B cell (primary cell): ENCODE measurements around the gene NR6A1. TPM values are rescaled to one million over a fixed set of nuclear protein-coding genes. Genes with fewer than 3 reads are reported as not detected.

ENCODE experiments used
- ATAC-seq: fragments of 200-7000 bp; cut with Tn5 transposase; one replicate; pipeline ENCODE4 v1.10.0; 2021; ENCODE audit warnings: low read depth, mild to moderate bottlenecking, moderate number of reproducible peaks, moderate library complexity
- CTCF ChIA-PET: fragments of 350-600 bp; sonication (Branson Sonifier 250); formaldehyde crosslinking; loops from one replicate; lab custom pipeline; 2021; ENCODE audit warnings: antibody characterized with exemption, inconsistent platforms; lab: Charles Lee
- POLR2A ChIA-PET: fragments of 350-600 bp; sonication (Branson Sonifier 250); formaldehyde crosslinking; loops from one replicate; lab custom pipeline; 2021; ENCODE audit warnings: antibody characterized with exemption; lab: Charles Lee
- DNase-seq: peaks from one replicate; pipeline ENCODE4 v3.0.0; 2013
- H2AFZ ChIP-seq: 2 replicates; pipeline ENCODE4 v1.6.1; 2012; ENCODE audit warnings: mild to moderate bottlenecking, low read depth, low read length; ENCODE audit not compliant: insufficient read depth, poor library complexity, severe bottlenecking
- H3K27ac ChIP-seq, 2 donors: 1 replicate in 1 of 2; 2 replicates in 1 of 2; pipeline ENCODE4 v1.5.1; 2012 to 2013; ENCODE audit warnings: low read length in 2 of 2, mild to moderate bottlenecking in 2 of 2, moderate library complexity in 1 of 2
- H3K27me3 ChIP-seq, 4 experiments: fragments of 200-600 bp in 1 of 4; sonication (generic) in 1 of 4; replicated peaks in 1 of 4; 1 replicate in 2 of 4; 2 replicates in 2 of 4; pipeline versions ENCODE4 v1.6.1 to v1.7.0; 2013 to 2016; ENCODE audit warnings: low read length in 3 of 4, mild to moderate bottlenecking in 2 of 4, mixed read lengths in 1 of 4, moderate library complexity in 1 of 4; ENCODE audit not compliant: insufficient read depth in 4 of 4, control insufficient read depth in 3 of 4; ENCODE audit errors: control extremely low read depth in 1 of 4
- H3K36me3 ChIP-seq, 2 experiments: replicated peaks in 1 of 2; 1 replicate in 1 of 2; 2 replicates in 1 of 2; pipeline versions ENCODE4 v1.6.1 to v1.7.1; 2013; ENCODE audit warnings: low read length in 1 of 2; ENCODE audit not compliant: insufficient read depth in 2 of 2, control insufficient read depth in 1 of 2; ENCODE audit errors: control extremely low read depth in 1 of 2, extremely low read depth in 1 of 2
- H3K4me1 ChIP-seq, 2 donors: fragments of 200-600 bp in 1 of 2; sonication (generic) in 1 of 2; 1 replicate in 1 of 2; 2 replicates in 1 of 2; pipeline versions ENCODE4 v1.5.1 to v1.6.1; 2013 to 2017; ENCODE audit warnings: low read length in 2 of 2; ENCODE audit not compliant: control insufficient read depth in 2 of 2, insufficient read depth in 2 of 2
- H3K4me2 ChIP-seq: replicated peaks from 2 replicates; pipeline ENCODE3; 2012; ENCODE audit warnings: mild to moderate bottlenecking, low read depth, low read length; ENCODE audit not compliant: poor library complexity, severe bottlenecking
- H3K4me3 ChIP-seq, 5 experiments: fragments of 200-600 bp in 1 of 5; sonication (generic) in 1 of 5; 1 replicate in 3 of 5; 2 replicates in 2 of 5; pipeline versions ENCODE4 v1.5.1 to v1.7.0; 2011 to 2016; ENCODE audit warnings: low read length in 4 of 5, mild to moderate bottlenecking in 4 of 5, low read depth in 2 of 5, control low read depth in 1 of 5, moderate library complexity in 1 of 5; ENCODE audit not compliant: insufficient read depth in 1 of 5; ENCODE audit errors: control extremely low read depth in 1 of 5, extremely low read depth in 1 of 5
- H3K79me2 ChIP-seq: fragments of 200-600 bp; sonication (generic); one replicate; pipeline ENCODE4 v1.6.0; 2016; ENCODE audit warnings: low read length; ENCODE audit not compliant: control insufficient read depth, insufficient read depth
- H3K9ac ChIP-seq: fragments of 200-600 bp; sonication (generic); 2 replicates; pipeline ENCODE4 v1.6.1; 2017; ENCODE audit warnings: mild to moderate bottlenecking, low read length, moderate library complexity
- H3K9me3 ChIP-seq, 3 donors: one replicate each; pipeline versions ENCODE4 v1.6.1 to v1.7.1; 2013; ENCODE audit warnings: low read length in 2 of 3; ENCODE audit not compliant: control insufficient read depth in 2 of 3, insufficient read depth in 1 of 3; ENCODE audit errors: control extremely low read depth in 1 of 3
- H4K20me1 ChIP-seq: 2 replicates; pipeline ENCODE4 v1.6.0; 2012; ENCODE audit warnings: mild to moderate bottlenecking, low read length; ENCODE audit not compliant: insufficient read depth, control insufficient read depth, poor library complexity, severe bottlenecking
- H3K27ac Mint-ChIP-seq: one replicate; pipeline ENCODE4 v1.8.0; 2021; ENCODE audit warnings: mixed read lengths
- H3K27me3 Mint-ChIP-seq: one replicate; pipeline ENCODE4 v1.8.0; 2021; ENCODE audit warnings: mixed read lengths
- H3K4me1 Mint-ChIP-seq: one replicate; pipeline ENCODE4 v1.8.0; 2021; ENCODE audit warnings: mixed read lengths
- H3K4me3 Mint-ChIP-seq: one replicate; pipeline ENCODE4 v1.8.0; 2021; ENCODE audit warnings: mixed read lengths
- H3K9me3 Mint-ChIP-seq: one replicate; pipeline ENCODE4 v1.8.0; 2022; ENCODE audit warnings: mixed read lengths; ENCODE audit not compliant: insufficient read depth
- EZH2 ChIP-seq: IDR thresholded peaks from 2 replicates; pipeline ENCODE4 v1.6.1; 2012; ENCODE audit warnings: borderline replicate concordance, low read depth, mild to moderate bottlenecking, moderate library complexity, low read length; ENCODE audit not compliant: insufficient read depth, poor library complexity, severe bottlenecking
- WGBS: methylation state at CpG from one replicate; pipeline ENCODE4 v1.1.5; 2013; ENCODE audit warnings: missing lambda C conversion rate; ENCODE audit not compliant: insufficient coverage; 5-methylcytosine and 5-hydroxymethylcytosine counted together
- intact Hi-C: fragments of 100-400 bp; cut with micrococcal nuclease; formaldehyde crosslinking; loops from one replicate; pipeline ENCODE4 v1.10.0; 2022
- polyA plus RNA-seq: library from polyadenylated mRNA; depleted of rRNA; stranded (reverse); fragments of >200 nt; gene quantifications from 2 replicates; pipeline ENCODE4 v1.2.3, GENCODE V29; 2012
- total RNA-seq, 2 donors: library from RNA; stranded (reverse); fragments of 120-200 nt in 1 of 2; gene quantifications; 1 replicate in 1 of 2; 2 replicates in 1 of 2; pipeline versions ENCODE4 v1.2.3 to v1.2.4, GENCODE V29; 2013 to 2022
- TF ChIP-seq, protein P1 (sequence below): fragments of 200-600 bp; IDR thresholded peaks from one replicate; pipeline ENCODE4 v1.8.0; 2022; ENCODE audit warnings: antibody characterized with exemption, mild to moderate bottlenecking

Gene NR6A1
- total and polyA plus RNA-seq, 2 donors (not counting 1 experiment from before 2014, with no cell fraction given), result 0.09 to 0.67 TPM

DNA sequence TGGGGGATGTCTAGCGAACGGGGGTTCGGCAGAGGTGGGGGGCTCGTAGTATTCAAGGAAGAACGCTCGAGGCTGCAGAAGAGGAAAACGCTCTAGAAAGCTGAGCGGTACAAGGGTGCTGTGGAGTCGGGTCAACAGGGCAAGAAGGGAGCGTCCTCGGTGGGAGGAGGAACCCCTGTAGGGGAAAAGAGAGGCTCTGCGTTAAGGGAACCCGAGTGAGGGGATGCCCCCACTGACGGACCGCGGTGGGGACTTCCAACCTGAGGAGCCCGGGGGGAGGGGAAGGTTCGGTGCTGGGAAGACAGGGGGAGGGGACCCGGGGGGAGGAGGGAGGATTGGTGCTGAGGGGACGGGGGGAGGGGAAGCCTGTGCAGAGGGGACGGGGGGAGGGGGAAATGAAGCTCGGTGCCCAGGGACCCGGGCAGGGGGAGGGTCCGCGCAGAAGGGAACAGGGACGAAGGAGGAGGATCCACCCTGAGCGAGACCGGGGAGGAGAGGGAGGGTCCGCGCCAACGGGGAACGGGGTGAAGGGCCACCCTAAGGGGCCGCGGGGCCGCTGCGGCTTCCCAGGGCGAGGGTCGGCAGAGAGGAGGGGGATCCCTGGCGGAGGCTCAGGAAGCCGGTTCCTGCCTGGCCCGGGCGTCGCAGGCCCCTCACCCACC, 621 bp downstream of the NR6A1 start:
- under 1% methylated on average over 34 of the region's 43 CpGs for WGBS
- Histone ChIP-seq H2AFZ (peak overlapping the region; percentile 83), H4K20me1 (no peaks in the 10 kb centered on the region), H3K79me2 (no peaks in the 10 kb centered on the region), H3K27me3 (peaks cover 0 to 42% (median 41%) of the 10 kb centered on the region in 4 experiments), H3K27ac (no peak overlapping the region), H3K36me3 (no peaks in the 10 kb centered on the region), H3K9me3 (no peaks in the 10 kb centered on the region), H3K4me1 (peaks cover 24 to 33% of the 10 kb centered on the region in 2 donors), H3K4me2 (peak overlapping the region; percentile 98), H3K9ac (peak overlapping the region; percentile 77), H3K4me3 (peak overlapping the region; percentile 38 to 84 (median 71))
- POLR2A ChIA-PET, result interaction anchor here (0.6 to 1.2 kb wide), 7 partner anchors 29 to 1829 kb away, joined by 3 to 8 read pairs (median 6); partner anchors contain the start of gene ARPC5L
- TF ChIP-seq EZH2, result no peak
- TF ChIP-seq, protein P1, sequence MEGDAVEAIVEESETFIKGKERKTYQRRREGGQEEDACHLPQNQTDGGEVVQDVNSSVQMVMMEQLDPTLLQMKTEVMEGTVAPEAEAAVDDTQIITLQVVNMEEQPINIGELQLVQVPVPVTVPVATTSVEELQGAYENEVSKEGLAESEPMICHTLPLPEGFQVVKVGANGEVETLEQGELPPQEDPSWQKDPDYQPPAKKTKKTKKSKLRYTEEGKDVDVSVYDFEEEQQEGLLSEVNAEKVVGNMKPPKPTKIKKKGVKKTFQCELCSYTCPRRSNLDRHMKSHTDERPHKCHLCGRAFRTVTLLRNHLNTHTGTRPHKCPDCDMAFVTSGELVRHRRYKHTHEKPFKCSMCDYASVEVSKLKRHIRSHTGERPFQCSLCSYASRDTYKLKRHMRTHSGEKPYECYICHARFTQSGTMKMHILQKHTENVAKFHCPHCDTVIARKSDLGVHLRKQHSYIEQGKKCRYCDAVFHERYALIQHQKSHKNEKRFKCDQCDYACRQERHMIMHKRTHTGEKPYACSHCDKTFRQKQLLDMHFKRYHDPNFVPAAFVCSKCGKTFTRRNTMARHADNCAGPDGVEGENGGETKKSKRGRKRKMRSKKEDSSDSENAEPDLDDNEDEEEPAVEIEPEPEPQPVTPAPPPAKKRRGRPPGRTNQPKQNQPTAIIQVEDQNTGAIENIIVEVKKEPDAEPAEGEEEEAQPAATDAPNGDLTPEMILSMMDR, result no peak
- peak; percentile 74 for DNase-seq
- Mint-ChIP-seq H3K4me1 (peaks cover 33% of the 10 kb centered on the region), H3K27ac (peak overlapping the region; percentile 43), H3K4me3 (peak overlapping the region; percentile 86), H3K9me3 (no peaks in the 10 kb centered on the region), H3K27me3 (peaks cover 56% of the 10 kb centered on the region)
- ATAC-seq, result no peak
- intact Hi-C loops, result loop anchor here (1.0 to 10.0 kb wide), 7 partner anchors 91 to 492 kb away; partner anchors contain the start of genes GAPVD1, GOLGA1, HSPA5 and PPP6C
- CTCF ChIA-PET, result interaction anchor here (0.7 to 12.0 kb wide), 9 partner anchors 11 to 1171 kb away, joined by 3 to 345 read pairs (median 7); partner anchors contain the start of genes ARPC5L, RPL35 and WDR38
